Bronchial epithelial cell (primary cell): ENCODE measurements around the gene SCGB3A1. TPM values are rescaled to one million over a fixed set of nuclear protein-coding genes. Genes with fewer than 3 reads are reported as not detected.

ENCODE experiments used
- DNase-seq: peaks from one replicate; pipeline ENCODE4 v3.0.0-alpha.2; 2010; ENCODE audit warnings: low read depth
- FAIRE-seq: peaks from 2 replicates; lab custom pipeline; 2011; peaks lifted over from hg19 to GRCh38; lab: Jason Lieb, UNC
- H3K27me3 ChIP-seq: 2 replicates; pipeline ENCODE4 v1.5.1; 2011; ENCODE audit warnings: low read length; ENCODE audit not compliant: control insufficient read depth, insufficient read depth
- H3K36me3 ChIP-seq: 2 replicates; pipeline ENCODE4 v1.5.1; 2011; ENCODE audit warnings: low read length; ENCODE audit not compliant: control insufficient read depth, insufficient read depth
- H3K4me3 ChIP-seq: 2 replicates; pipeline ENCODE4 v1.5.1; 2011; ENCODE audit warnings: mild to moderate bottlenecking, low read depth, low read length, control low read depth
- total RNA-seq: library from RNA; depleted of rRNA; stranded (reverse); fragments of >200 nt; gene quantifications from 2 replicates; pipeline ENCODE4 v1.2.1, GENCODE V29; 2014
- TF ChIP-seq, protein P1 (sequence below): IDR thresholded peaks from 2 replicates; pipeline ENCODE4 v1.5.1; 2011; ENCODE audit warnings: mild to moderate bottlenecking, moderate library complexity, low read length, control low read depth, inconsistent platforms; ENCODE audit not compliant: insufficient read depth, severe bottlenecking

SCGB3A1 gene, protein sequence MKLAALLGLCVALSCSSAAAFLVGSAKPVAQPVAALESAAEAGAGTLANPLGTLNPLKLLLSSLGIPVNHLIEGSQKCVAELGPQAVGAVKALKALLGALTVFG
- total RNA-seq: not detected in 2 replicates

DNA sequence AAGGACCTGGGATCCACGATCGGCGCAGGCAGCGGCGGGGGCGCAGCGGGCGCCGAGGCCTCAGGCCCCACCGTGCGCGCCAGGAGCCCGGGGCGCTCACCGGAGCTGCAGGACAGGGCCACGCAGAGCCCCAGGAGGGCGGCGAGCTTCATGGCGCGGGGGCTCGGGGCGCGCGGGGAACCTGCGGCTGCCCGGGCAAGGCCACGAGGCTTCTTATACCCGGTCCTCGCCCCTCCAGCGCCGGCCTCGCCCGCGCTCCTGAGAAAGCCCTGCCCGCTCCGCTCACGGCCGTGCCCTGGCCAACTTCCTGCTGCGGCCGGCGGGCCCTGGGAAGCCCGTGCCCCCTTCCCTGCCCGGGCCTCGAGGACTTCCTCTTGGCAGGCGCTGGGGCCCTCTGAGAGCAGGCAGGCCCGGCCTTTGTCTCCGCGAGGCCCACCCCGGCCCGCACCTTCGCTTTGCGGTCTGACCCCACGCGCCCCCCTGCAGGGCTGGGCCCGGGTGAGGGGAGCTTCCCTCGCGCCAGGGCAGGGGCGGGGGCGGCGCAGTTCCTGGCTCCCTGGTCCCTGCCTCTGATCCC, at the start of gene SCGB3A1:
Gene SCGB3A1, minus strand, starts transcription at position 189 of the 577 bp plus-strand sequence. Its CDS starts 37 bp downstream, at position 152.
- no peak for DNase-seq
- H3K4me3 ChIP-seq: no peak within 1 kb of the TSS
- no peaks in the 10 kb centered on the region for H3K36me3 ChIP-seq
- no peak for FAIRE-seq
- TF ChIP-seq, protein P1, sequence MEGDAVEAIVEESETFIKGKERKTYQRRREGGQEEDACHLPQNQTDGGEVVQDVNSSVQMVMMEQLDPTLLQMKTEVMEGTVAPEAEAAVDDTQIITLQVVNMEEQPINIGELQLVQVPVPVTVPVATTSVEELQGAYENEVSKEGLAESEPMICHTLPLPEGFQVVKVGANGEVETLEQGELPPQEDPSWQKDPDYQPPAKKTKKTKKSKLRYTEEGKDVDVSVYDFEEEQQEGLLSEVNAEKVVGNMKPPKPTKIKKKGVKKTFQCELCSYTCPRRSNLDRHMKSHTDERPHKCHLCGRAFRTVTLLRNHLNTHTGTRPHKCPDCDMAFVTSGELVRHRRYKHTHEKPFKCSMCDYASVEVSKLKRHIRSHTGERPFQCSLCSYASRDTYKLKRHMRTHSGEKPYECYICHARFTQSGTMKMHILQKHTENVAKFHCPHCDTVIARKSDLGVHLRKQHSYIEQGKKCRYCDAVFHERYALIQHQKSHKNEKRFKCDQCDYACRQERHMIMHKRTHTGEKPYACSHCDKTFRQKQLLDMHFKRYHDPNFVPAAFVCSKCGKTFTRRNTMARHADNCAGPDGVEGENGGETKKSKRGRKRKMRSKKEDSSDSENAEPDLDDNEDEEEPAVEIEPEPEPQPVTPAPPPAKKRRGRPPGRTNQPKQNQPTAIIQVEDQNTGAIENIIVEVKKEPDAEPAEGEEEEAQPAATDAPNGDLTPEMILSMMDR: no peak
- H3K27me3 ChIP-seq: peaks cover 10% of the 10 kb centered on the region

DNA sequence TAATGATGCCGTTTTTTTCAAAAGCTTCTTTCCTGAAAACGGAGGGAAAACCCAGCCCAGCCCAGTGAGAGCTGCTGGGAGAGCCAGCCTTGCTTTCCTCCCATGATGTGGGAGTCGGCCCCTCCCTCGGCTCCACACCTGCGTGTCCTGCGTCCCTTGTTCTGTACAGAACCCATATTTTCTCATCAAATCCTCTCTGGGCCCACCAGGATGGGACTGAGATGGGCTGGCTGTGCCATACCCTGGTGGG, 49.2 kb upstream of the SCGB3A1 start:
- no peak for DNase-seq
- no peaks in the 10 kb centered on the region for H3K27me3 ChIP-seq
- H3K4me3 ChIP-seq: no peak overlapping the region
- TF ChIP-seq, protein P1: no peak
- no peak for FAIRE-seq
- no peaks in the 10 kb centered on the region for H3K36me3 ChIP-seq

DNA sequence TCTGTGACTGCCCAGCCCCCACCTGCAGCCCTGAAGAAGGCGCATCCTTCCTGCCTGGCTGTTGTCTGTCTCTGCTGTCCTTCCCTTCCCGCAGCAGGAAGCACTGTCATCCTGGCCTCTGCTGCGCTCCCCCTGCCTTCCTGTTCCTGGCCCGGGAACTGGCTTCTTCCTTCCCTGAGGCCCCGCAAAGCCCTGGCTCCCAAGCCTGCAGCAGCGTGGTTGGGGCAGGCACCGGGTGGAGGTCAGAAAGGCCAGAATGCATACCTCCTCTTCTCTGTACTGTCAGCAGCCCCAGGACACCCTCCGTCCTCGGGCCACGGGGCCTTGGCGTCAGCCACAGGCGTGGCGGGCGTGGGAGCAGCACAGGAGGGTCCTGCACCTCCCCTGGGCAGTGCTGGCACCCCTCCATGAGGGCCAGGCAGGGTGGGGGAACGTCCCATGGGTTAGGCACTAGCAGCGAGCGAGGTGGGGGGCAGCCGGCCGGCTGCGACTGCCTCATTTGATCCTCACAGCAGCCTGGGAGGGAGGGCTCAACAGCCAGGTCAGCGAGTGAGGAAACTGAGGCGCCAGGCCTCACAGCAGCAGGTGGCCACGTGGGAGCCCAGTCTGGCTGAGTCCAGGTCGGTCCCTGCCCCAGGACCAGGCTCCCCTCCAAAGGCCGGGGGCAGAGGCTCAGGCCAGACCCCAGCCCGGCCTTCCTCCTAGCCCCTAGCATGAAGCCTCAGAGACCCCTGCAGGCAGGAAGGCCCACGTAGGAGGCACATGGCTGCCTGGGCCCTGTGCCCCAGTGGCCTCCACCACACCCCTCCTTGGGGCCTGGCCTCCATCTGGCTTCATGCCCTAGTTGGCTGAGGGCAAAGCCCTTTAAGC, 48.7 kb upstream of the SCGB3A1 start:
- FAIRE-seq (no peak), DNase-seq (no peak)
- Histone ChIP-seq H3K36me3 (no peaks in the 10 kb centered on the region), H3K4me3 (no peak overlapping the region), H3K27me3 (no peaks in the 10 kb centered on the region)
- TF ChIP-seq, protein P1: no peak

DNA sequence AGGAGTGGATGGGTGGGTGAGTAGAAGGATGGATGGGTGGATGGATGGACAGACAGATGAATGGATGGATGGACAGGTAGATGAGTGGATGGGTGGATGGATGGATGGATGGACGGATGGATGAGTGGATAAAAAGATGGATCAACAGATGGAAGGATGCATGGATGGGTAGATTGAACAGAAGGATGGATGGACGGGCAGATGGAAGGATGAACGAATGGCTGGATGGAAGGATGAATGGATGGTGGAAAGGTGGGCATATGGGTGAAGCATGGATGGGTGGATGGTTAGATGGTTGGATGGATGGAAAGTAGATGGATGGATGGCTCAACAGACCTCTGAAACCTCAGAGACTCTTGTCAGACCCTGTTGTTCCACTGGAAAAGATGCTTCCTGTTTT, 48.0 kb upstream of the SCGB3A1 start:
- H3K4me3 ChIP-seq: no peak overlapping the region
- DNase-seq (no peak), FAIRE-seq (peak; percentile 83)
- TF ChIP-seq, protein P1: no peak
- H3K36me3 ChIP-seq: no peaks in the 10 kb centered on the region
- no peaks in the 10 kb centered on the region for H3K27me3 ChIP-seq

DNA sequence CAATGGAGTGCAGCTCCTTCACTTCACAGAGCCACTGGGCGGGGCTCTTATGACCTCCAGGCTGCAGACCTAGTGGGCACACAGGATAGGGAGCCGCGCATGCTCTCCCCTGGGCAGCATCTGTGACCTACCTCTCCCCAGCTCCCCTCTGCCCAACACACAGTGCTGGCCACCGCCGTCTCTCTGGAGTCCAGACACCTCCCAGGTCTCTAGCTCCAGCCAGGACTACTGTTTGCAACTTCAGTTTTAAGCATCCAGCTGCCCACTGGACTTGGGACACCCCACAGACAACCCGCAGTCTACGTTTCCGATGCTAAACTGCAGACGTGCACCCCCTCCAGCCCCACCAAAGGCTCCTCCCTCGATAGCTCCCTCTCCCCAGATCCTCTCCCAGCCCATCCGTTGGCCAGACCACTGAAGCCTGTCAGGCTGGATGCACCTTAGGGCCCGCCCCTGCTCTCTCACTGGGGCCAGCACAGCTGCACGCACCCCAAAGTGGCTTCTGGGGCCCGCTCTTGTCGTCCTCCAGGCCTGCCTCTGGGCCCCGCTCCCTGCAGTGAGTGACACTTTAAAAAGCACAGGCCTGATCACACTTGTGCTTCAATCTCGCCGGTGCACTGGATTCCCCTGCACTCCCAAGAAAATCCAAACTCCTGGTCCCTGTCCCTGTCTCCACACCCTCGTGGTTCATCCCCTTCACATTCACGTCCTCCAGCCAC, 46.8 kb upstream of the SCGB3A1 start:
- DNase-seq: no peak
- no peak overlapping the region for H3K4me3 ChIP-seq
- no peaks in the 10 kb centered on the region for H3K36me3 ChIP-seq
- FAIRE-seq: no peak
- TF ChIP-seq, protein P1: no peak
- H3K27me3 ChIP-seq: no peaks in the 10 kb centered on the region
